Muscle layer of colon (tissue), 2 donors: Measurements from ENCODE around the gene ADCY5.

Experiments
- H3K27ac ChIP-seq: one replicate; pipeline ENCODE4 v1.7.0; 2013; ENCODE audit warnings: low read depth, mild to moderate bottlenecking, low read length, moderate library complexity
- H3K27me3 ChIP-seq, 2 donors: one replicate each; pipeline ENCODE4 v1.7.0; 2013; ENCODE audit warnings: low read length in 2 of 2, mild to moderate bottlenecking in 2 of 2; ENCODE audit not compliant: insufficient read depth in 2 of 2, control insufficient read depth in 1 of 2
- H3K36me3 ChIP-seq: one replicate; pipeline ENCODE4 v1.7.0; 2013; ENCODE audit warnings: mild to moderate bottlenecking, low read length; ENCODE audit not compliant: insufficient read depth
- H3K4me1 ChIP-seq: one replicate; pipeline ENCODE4 v1.7.0; 2013; ENCODE audit warnings: mild to moderate bottlenecking, low read length; ENCODE audit not compliant: insufficient read depth
- H3K4me3 ChIP-seq, 2 donors: one replicate each; pipeline ENCODE4 v1.7.0; 2013; ENCODE audit warnings: low read length in 2 of 2, low read depth in 1 of 2, mild to moderate bottlenecking in 1 of 2, moderate library complexity in 1 of 2
- H3K9ac ChIP-seq: one replicate; pipeline ENCODE4 v1.7.0; 2013; ENCODE audit warnings: low read length
- H3K9me3 ChIP-seq: one replicate; pipeline ENCODE4 v1.7.0; 2013; ENCODE audit warnings: mild to moderate bottlenecking, low read length
- donor health status: abdominal sarcoma.
- donor health status: Adenocarcinoma of cecum.

ADCY5 gene

DNA sequence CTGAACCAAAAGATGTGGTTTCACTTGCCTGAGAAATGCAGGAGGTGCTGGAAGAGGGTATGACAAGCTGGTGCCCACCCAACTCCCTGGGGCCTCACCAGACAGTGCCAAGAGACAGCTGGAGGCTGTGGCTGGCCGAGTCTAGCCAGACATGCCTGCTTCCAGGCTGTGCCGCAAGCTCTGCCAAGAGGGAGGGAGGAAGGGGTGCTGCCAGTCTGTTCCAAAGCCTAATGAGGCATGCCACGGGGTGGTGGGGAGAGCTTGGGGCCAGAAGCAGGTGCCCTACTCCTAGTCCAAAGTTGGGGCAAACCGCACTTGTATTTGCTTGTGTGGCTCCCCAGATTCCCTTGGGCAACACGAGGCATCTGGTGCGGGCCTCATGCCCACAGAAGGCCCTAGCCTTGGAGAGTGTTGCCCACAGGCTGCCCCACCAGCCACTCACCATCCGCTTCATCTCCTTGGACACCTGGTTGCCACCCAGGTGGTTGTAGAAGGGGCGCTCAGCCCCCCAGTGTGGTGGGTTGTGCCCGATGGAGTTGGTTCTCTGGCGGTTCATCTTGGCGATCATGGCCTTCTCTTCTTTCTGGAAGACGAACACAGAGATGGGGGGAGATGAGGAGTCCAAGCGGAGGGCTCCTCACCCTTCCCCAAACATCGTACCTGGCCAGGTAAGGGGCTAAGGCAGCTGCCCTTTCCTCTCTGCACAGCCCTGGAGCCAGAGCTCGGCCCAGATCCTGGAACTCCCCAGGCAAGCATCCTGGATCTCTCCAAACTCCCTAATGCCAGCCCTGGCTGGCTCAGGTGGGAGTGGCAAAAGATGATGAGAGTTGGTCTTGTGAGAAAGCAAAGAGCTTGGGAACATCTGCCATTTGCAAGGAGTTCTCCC lies 123.8 kb downstream of the ADCY5 start:
- Histone ChIP-seq H3K4me3 (no peak overlapping the region), H3K27me3 (no peaks in the 10 kb centered on the region), H3K9me3 (no peaks in the 10 kb centered on the region), H3K9ac (no peak overlapping the region), H3K27ac (no peak overlapping the region), H3K36me3 (peaks cover 42% of the 10 kb centered on the region), H3K4me1 (peaks cover 12% of the 10 kb centered on the region)

DNA sequence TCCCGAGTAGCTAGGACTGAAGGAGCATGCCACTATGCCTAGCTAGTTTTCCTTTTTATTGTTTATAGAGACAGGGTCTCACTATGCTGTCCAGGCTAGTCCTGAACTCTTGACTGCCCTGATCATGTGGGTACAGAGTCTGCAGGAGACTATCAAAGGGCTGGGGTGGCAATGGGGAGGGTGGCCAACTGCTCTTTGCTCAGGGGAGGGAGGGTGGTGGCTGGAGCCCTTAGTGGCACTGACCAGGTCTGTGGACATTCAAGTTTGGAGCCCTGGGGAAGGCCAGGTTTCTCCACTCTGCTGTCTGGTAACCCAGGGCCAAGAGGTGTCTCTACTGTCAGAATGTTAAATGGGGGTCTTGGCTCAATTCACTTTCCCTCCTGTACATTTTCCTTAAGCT lies 125.1 kb downstream of the ADCY5 start:
- H3K27me3 ChIP-seq, result no peaks in the 10 kb centered on the region
- H3K9me3 ChIP-seq, result no peaks in the 10 kb centered on the region
- no peak overlapping the region for H3K27ac ChIP-seq
- H3K36me3 ChIP-seq, result peaks cover 50% of the 10 kb centered on the region
- H3K4me1 ChIP-seq, result peaks cover 7% of the 10 kb centered on the region
- no peak overlapping the region for H3K4me3 ChIP-seq
- H3K9ac ChIP-seq, result no peak overlapping the region

- Histone ChIP-seq H3K36me3 (peaks cover 59% of the 10 kb centered on the region), H3K27me3 (no peaks in the 10 kb centered on the region), H3K4me3 (no peak overlapping the region), H3K9ac (no peak overlapping the region), H3K27ac (no peak overlapping the region), H3K4me1 (peaks cover 7% of the 10 kb centered on the region), H3K9me3 (no peaks in the 10 kb centered on the region)
Observed at GRCh38 chr3:123322866-123323265, 126.0 kb downstream of the ADCY5 start.

DNA sequence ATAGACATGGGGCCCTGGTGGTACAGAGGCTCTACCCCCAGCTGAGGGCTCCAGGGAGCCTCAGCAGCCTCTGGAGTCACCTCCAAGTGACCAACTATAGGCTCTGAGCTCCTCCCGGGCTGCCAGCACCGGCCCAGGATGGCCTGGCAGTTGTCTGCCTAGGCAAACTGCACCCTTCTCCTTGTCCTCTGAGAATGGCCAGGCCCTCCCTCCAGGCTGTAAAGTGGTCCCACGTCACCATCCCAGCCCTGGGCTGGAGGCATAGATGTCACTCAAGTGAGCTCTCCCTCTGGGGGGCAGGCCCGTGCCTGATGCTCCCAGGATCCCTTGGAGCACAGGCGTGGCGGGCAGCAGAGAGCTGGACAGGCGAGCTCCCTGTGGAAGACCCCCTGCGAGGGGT lies 127.1 kb downstream of the ADCY5 start:
- Histone ChIP-seq H3K27me3 (no peaks in the 10 kb centered on the region), H3K27ac (no peak overlapping the region), H3K9ac (no peak overlapping the region), H3K9me3 (no peaks in the 10 kb centered on the region), H3K36me3 (peaks cover 61% of the 10 kb centered on the region), H3K4me3 (no peak overlapping the region), H3K4me1 (peaks cover 7% of the 10 kb centered on the region)

GRCh38 chr3:123320221-123320620 lies 128.7 kb downstream of the ADCY5 start:
- no peak overlapping the region for H3K9ac ChIP-seq
- peaks cover 51% of the 10 kb centered on the region for H3K36me3 ChIP-seq
- H3K9me3 ChIP-seq, result no peaks in the 10 kb centered on the region
- H3K27ac ChIP-seq, result no peak overlapping the region
- H3K27me3 ChIP-seq, result no peaks in the 10 kb centered on the region
- H3K4me1 ChIP-seq, result peaks cover 7% of the 10 kb centered on the region
- H3K4me3 ChIP-seq, result no peak overlapping the region

- Histone ChIP-seq H3K9me3 (no peaks in the 10 kb centered on the region), H3K27ac (no peak overlapping the region), H3K9ac (no peak overlapping the region), H3K36me3 (peaks cover 49% of the 10 kb centered on the region), H3K27me3 (no peaks in the 10 kb centered on the region), H3K4me3 (no peak overlapping the region), H3K4me1 (peaks cover 4% of the 10 kb centered on the region)
Observed at GRCh38 chr3:123319760-123320159, 129.1 kb downstream of the ADCY5 start.

DNA sequence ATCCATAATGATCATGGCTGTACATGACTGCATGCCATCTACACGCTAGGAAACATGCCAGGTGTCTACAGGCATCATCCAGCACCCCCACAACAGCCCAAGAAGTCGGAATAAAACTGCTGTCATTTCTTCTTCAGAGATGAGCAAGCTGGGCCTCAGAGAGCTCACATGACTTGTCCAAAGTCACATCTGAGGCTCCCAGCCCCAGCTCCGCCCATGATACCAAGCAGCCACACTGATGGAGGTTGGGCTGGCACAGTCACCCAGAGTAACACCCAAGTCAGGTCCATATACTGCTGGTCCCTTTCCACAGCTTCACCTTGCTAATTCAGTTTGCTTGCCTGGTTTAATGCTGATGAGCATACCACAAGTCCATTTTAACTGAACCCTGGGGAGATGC lies 130.5 kb downstream of the ADCY5 start:
- Histone ChIP-seq H3K27ac (no peak overlapping the region), H3K36me3 (peaks cover 41% of the 10 kb centered on the region), H3K27me3 (no peaks in the 10 kb centered on the region), H3K4me1 (no peaks in the 10 kb centered on the region), H3K9ac (no peak overlapping the region), H3K9me3 (no peaks in the 10 kb centered on the region), H3K4me3 (no peak overlapping the region)

DNA sequence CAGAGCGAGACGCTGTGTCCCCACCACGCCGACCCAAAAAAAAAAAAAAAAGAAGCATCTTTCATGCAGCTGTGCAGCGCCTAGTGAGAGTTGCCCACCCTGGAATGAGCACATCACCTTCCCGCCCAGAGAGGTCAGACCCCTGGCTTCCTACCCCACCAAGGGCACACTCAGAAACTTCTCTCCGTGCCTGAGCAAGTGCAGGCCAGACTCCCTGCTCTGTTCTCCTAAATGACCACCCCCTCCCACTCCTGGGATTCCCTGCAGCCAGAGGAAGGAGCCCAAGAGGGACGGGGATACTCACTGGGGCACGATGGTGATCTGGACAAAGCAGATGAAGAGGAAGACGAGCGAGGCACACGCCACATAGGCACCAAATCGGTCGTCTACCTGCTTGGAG lies 131.2 kb downstream of the ADCY5 start:
- Histone ChIP-seq H3K4me3 (no peak overlapping the region), H3K27me3 (no peaks in the 10 kb centered on the region), H3K9ac (no peak overlapping the region), H3K4me1 (no peaks in the 10 kb centered on the region), H3K9me3 (no peaks in the 10 kb centered on the region), H3K36me3 (peaks cover 41% of the 10 kb centered on the region), H3K27ac (no peak overlapping the region)

- no peaks in the 10 kb centered on the region for H3K27me3 ChIP-seq
Observed at GRCh38 chr3:123315271-123315595, 133.7 kb downstream of the ADCY5 start.

GRCh38 chr3:123314359-123315270 lies 134.3 kb downstream of the ADCY5 start:
- H3K27ac ChIP-seq, result no peak overlapping the region

More at GRCh38 chr3:123315271-123315595, 133.7 kb downstream of the ADCY5 start:
- peaks cover 28% of the 10 kb centered on the region for H3K36me3 ChIP-seq
- no peak overlapping the region for H3K27ac ChIP-seq
- no peaks in the 10 kb centered on the region for H3K4me1 ChIP-seq
- H3K4me3 ChIP-seq, result no peak overlapping the region
- H3K9ac ChIP-seq, result no peak overlapping the region
- no peaks in the 10 kb centered on the region for H3K9me3 ChIP-seq

DNA sequence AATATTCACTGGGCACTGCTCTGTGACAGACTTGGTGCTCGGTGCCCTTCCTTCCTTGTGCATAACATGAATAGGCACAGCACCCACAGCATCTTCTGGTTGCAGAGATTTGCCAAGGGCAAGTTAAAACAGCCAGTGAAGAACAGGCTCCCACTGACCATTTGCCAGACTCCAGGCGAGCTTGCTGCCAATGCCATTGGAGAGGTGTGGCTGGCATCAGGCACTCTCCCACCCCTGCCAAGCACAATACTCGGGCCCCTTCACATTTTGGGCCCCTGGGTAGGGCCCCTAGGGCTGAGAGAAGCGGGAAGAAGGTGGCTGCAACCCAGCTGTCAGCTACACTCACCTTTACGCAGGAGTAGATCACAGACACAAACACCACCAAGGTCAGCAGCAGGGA lies 135.0 kb downstream of the ADCY5 start:
- Histone ChIP-seq H3K4me1 (no peaks in the 10 kb centered on the region), H3K36me3 (peaks cover 34% of the 10 kb centered on the region), H3K27me3 (no peaks in the 10 kb centered on the region), H3K9ac (no peak overlapping the region), H3K27ac (no peak overlapping the region), H3K4me3 (no peak overlapping the region), H3K9me3 (no peaks in the 10 kb centered on the region)

More at GRCh38 chr3:123314359-123315270, 134.3 kb downstream of the ADCY5 start:
- no peak overlapping the region for H3K4me3 ChIP-seq
- H3K9ac ChIP-seq, result no peak overlapping the region
- no peaks in the 10 kb centered on the region for H3K4me1 ChIP-seq
- H3K9me3 ChIP-seq, result no peaks in the 10 kb centered on the region
- no peaks in the 10 kb centered on the region for H3K27me3 ChIP-seq
- peaks cover 28% of the 10 kb centered on the region for H3K36me3 ChIP-seq
